Upper lobe of right lung (tissue), 1 donor: ENCODE results near the gene GULP1. TPM values are rescaled to one million over a fixed set of nuclear protein-coding genes. Genes with fewer than 3 reads are reported as not detected.
"Not testable (repeated sequence)": the region's sequence is repeated elsewhere in the genome, so short reads cannot be mapped to it uniquely, and the experiment has no call there.

Experiments used
- ATAC-seq: fragments of 200-7000 bp; cut with Tn5 transposase; one replicate; pipeline ENCODE4 v1.9.1; 2020; ENCODE audit warnings: mild to moderate bottlenecking, moderate library complexity
- DNase-seq: peaks from one replicate; pipeline ENCODE4 v3.0.0-alpha.2; 2020
- H3K27ac ChIP-seq: fragments of 200-600 bp; one replicate; pipeline ENCODE4 v1.8.0; 2022
- H3K27me3 ChIP-seq: fragments of 200-600 bp; one replicate; pipeline ENCODE4 v1.8.0; 2022; ENCODE audit warnings: mild to moderate bottlenecking
- H3K36me3 ChIP-seq: fragments of 200-600 bp; one replicate; pipeline ENCODE4 v1.8.0; 2022
- H3K4me1 ChIP-seq: fragments of 200-600 bp; one replicate; pipeline ENCODE4 v1.8.0; 2022
- H3K4me3 ChIP-seq: fragments of 200-600 bp; one replicate; pipeline ENCODE4 v1.8.0; 2022; ENCODE audit warnings: mild to moderate bottlenecking
- H3K9me3 ChIP-seq: fragments of 200-600 bp; one replicate; pipeline ENCODE4 v1.8.0; 2022
- CTCF ChIP-seq: fragments of 200-600 bp; IDR thresholded peaks from one replicate; pipeline ENCODE4 v1.8.0; 2022; ENCODE audit warnings: antibody characterized with exemption
- intact Hi-C: fragments of 100-400 bp; cut with DNase I; formaldehyde crosslinking; loops from one replicate; pipeline ENCODE4 v1.11.0; 2022
- total RNA-seq: library from RNA; stranded (reverse); fragmentation: NEBNext Ultra II Directional; extraction: Animal tissue kit (Norgen Biotek cat#: 25700); gene quantifications from one replicate; pipeline ENCODE4 v1.2.1, GENCODE V29; 2021
- donor health status: DM: no; HTN: yes; CAD: no; lungs with severe emphysema.

GULP1 gene
- total RNA-seq, 1 donor from 2014 or later: 30.6 TPM

- no peaks in the 10 kb centered on the region for H3K9me3 ChIP-seq
- H3K4me1 ChIP-seq: no peaks in the 10 kb centered on the region
- H3K27me3 ChIP-seq: no peaks in the 10 kb centered on the region
- DNase-seq (no peak), ATAC-seq (no peak)
- no peak overlapping the region for H3K4me3 ChIP-seq
- TF ChIP-seq CTCF: no peak
- H3K27ac ChIP-seq: no peak overlapping the region
- H3K36me3 ChIP-seq: no peaks in the 10 kb centered on the region
- intact Hi-C loops: no loop called here
Measured at GRCh38 chr2:188449971-188450370, 158.3 kb downstream of the GULP1 start.

- TF ChIP-seq CTCF: no peak
- no peaks in the 10 kb centered on the region for H3K27me3 ChIP-seq
- H3K27ac ChIP-seq: no peak overlapping the region
- H3K4me3 ChIP-seq: no peak overlapping the region
- no peaks in the 10 kb centered on the region for H3K36me3 ChIP-seq
- no peak for DNase-seq
- no peaks in the 10 kb centered on the region for H3K4me1 ChIP-seq
- intact Hi-C loops: no loop called here
- no peaks in the 10 kb centered on the region for H3K9me3 ChIP-seq
- no peak for ATAC-seq
Measured at GRCh38 chr2:188450732-188451483, 159.2 kb downstream of the GULP1 start.

DNA sequence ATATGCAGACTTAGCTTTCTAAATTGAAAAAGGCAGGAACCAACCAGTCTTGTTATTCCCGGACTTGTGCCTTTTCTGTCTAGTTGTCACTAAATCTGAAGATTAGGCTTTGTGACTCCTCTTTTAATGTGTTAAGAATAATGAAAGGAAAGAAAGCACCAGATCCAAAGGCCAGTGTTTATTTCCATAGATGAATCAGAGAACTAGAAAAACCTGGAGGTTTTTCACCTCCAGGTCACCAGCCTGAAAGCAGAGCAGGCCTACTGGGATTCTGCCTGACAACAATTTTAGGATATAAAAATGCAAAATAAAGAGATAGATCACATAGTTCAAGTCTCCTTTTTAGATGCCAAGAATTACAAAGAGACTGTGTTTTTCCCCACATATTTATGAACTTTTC lies 160.4 kb downstream of the GULP1 start:
- no peak for TF ChIP-seq CTCF
- no peak overlapping the region for H3K4me3 ChIP-seq
- no peaks in the 10 kb centered on the region for H3K27me3 ChIP-seq
- ATAC-seq: no peak
- H3K27ac ChIP-seq: no peak overlapping the region
- H3K9me3 ChIP-seq: no peaks in the 10 kb centered on the region
- H3K36me3 ChIP-seq: no peaks in the 10 kb centered on the region
- H3K4me1 ChIP-seq: no peaks in the 10 kb centered on the region
- intact Hi-C loops: no loop called here
- DNase-seq: no peak

- Histone ChIP-seq H3K4me3 (no peak overlapping the region), H3K4me1 (no peaks in the 10 kb centered on the region), H3K9me3 (no peaks in the 10 kb centered on the region), H3K27me3 (no peaks in the 10 kb centered on the region), H3K36me3 (no peaks in the 10 kb centered on the region), H3K27ac (no peak overlapping the region)
- DNase-seq: no peak
- intact Hi-C loops: no loop called here
- ATAC-seq: no peak
- TF ChIP-seq CTCF: no peak
Measured at GRCh38 chr2:188456114-188456909, 164.6 kb downstream of the GULP1 start.

DNA sequence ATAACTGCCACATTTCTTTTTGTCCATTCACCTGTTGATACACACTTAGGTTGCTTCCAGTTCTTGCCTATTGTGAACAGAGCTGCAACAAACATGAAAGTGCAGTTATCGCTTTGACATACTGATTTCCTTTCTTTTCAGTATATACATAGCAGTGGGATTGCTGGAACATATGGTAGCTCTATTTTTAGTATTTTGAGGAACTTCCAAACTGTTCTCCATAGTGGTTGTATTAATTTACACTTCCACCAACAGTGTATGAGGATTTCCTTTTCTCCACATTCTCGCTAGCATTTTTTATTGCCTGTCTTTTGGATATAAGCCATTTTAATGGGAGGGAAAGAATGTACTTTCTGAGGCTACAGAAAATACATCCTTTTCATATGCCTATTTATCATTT lies 167.4 kb downstream of the GULP1 start:
- Histone ChIP-seq H3K36me3 (no peaks in the 10 kb centered on the region), H3K4me3 (no peak overlapping the region), H3K9me3 (no peaks in the 10 kb centered on the region), H3K27me3 (no peaks in the 10 kb centered on the region), H3K4me1 (no peaks in the 10 kb centered on the region), H3K27ac (no peak overlapping the region)
- intact Hi-C loops: no loop called here
- no peak for ATAC-seq
- no peak for TF ChIP-seq CTCF
- no peak for DNase-seq

GRCh38 chr2:188466078-188466477 lies 174.4 kb downstream of the GULP1 start:
- not testable (repeated sequence) for ATAC-seq

More at GRCh38 chr2:188466078-188466477, 174.4 kb downstream of the GULP1 start:
- H3K27me3 ChIP-seq, DNase-seq, H3K36me3 ChIP-seq, H3K4me1 ChIP-seq, intact Hi-C loops, H3K9me3 ChIP-seq, H3K4me3 ChIP-seq, H3K27ac ChIP-seq: not testable (repeated sequence)
